HUES64 (cell line): ENCODE measurements around the gene KCTD16. TPM values are rescaled to one million over a fixed set of nuclear protein-coding genes. Genes with fewer than 3 reads are reported as not detected.
A peak's percentile ranks its signal among the peaks of the same experiment; 100 is the strongest.

Experiments used
- H3K27ac ChIP-seq: 2 replicates; pipeline ENCODE4 v1.7.0; 2013; ENCODE audit warnings: low read depth, low read length, inconsistent platforms
- H3K27me3 ChIP-seq: 2 replicates; pipeline ENCODE4 v1.6.1; 2013; ENCODE audit warnings: mild to moderate bottlenecking, low read length; ENCODE audit not compliant: insufficient read depth
- H3K36me3 ChIP-seq: 2 replicates; pipeline ENCODE4 v1.6.1; 2013; ENCODE audit warnings: mild to moderate bottlenecking, low read length; ENCODE audit not compliant: insufficient read depth
- H3K4me1 ChIP-seq: 2 replicates; pipeline ENCODE4 v1.6.1; 2013; ENCODE audit warnings: mild to moderate bottlenecking, low read length, moderate library complexity; ENCODE audit not compliant: insufficient read depth
- H3K4me3 ChIP-seq: 2 replicates; pipeline ENCODE4 v1.5.1; 2013; ENCODE audit warnings: mild to moderate bottlenecking, low read length, moderate library complexity
- H3K9ac ChIP-seq: 2 replicates; pipeline ENCODE4 v1.6.1; 2013; ENCODE audit warnings: mild to moderate bottlenecking, low read depth, low read length
- H3K9me3 ChIP-seq: 2 replicates; pipeline ENCODE4 v1.6.1; 2013; ENCODE audit warnings: low read depth, low read length; ENCODE audit not compliant: insufficient read depth
- WGBS: fragments of 150-250, 120-280 bp; methylation state at CpG from one replicate; pipeline ENCODE4 v1.1.7; 2013; ENCODE audit warnings: missing lambda C conversion rate; 5-methylcytosine and 5-hydroxymethylcytosine counted together
- polyA plus RNA-seq, 2 experiments: library from polyadenylated mRNA; stranded (reverse); fragments of 50-300 nt; gene quantifications; one replicate each; pipeline ENCODE4 v1.2.3, GENCODE V29; 2013

Gene KCTD16
- 0.25 TPM for polyA plus RNA-seq (2013, experiment 1 of 2)
- polyA plus RNA-seq (2013, experiment 2 of 2): 0.57 TPM

- Histone ChIP-seq H3K27me3 (no peaks in the 10 kb centered on the region), H3K36me3 (peaks cover 35% of the 10 kb centered on the region), H3K9me3 (no peaks in the 10 kb centered on the region), H3K9ac (peak within 1 kb of the TSS; percentile 80), H3K4me3 (peak within 1 kb of the TSS; percentile 78), H3K4me1 (peaks cover 5% of the 10 kb centered on the region; the same call in 1 of the 2 replicates), H3K27ac (peak within 1 kb of the TSS; percentile 69; the same call in 1 of the 2 replicates)
- WGBS: 1% methylated on average over 36 of the region's 39 CpGs
Measured at GRCh38 chr5:144170276-144171024, at the start of gene KCTD16, which contains the start of gene YIPF5. Gene KCTD16, plus strand, starts transcription at chr5:144170873. Gene YIPF5, minus strand, starts transcription at chr5:144170659. Its CDS starts 704 bp downstream, at chr5:144169955.

- Histone ChIP-seq H3K9ac (no peak overlapping the region), H3K27me3 (no peaks in the 10 kb centered on the region), H3K36me3 (no peaks in the 10 kb centered on the region), H3K9me3 (no peaks in the 10 kb centered on the region), H3K27ac (no peak overlapping the region), H3K4me3 (no peak overlapping the region), H3K4me1 (peaks cover 10% of the 10 kb centered on the region)
- 95% methylated on average over 1 of the region's 1 CpG for WGBS
Measured at GRCh38 chr5:144121577-144121976, 49.1 kb upstream of the KCTD16 start.

GRCh38 chr5:144122081-144122480 is 48.6 kb upstream of the KCTD16 start:
- Histone ChIP-seq H3K27ac (no peak overlapping the region), H3K9ac (no peak overlapping the region), H3K36me3 (no peaks in the 10 kb centered on the region), H3K4me1 (peaks cover 10% of the 10 kb centered on the region), H3K4me3 (no peak overlapping the region), H3K9me3 (no peaks in the 10 kb centered on the region), H3K27me3 (no peaks in the 10 kb centered on the region)
- WGBS: 93% methylated on average over 2 of the region's 2 CpGs

- H3K27ac ChIP-seq: no peak overlapping the region
- 89% methylated on average over 3 of the region's 3 CpGs for WGBS
- H3K4me1 ChIP-seq: peaks cover 10% of the 10 kb centered on the region
- no peaks in the 10 kb centered on the region for H3K36me3 ChIP-seq
- H3K9ac ChIP-seq: no peak overlapping the region
- H3K27me3 ChIP-seq: no peaks in the 10 kb centered on the region
- H3K4me3 ChIP-seq: no peak overlapping the region
- H3K9me3 ChIP-seq: no peaks in the 10 kb centered on the region
Measured at GRCh38 chr5:144122641-144123040, 48.0 kb upstream of the KCTD16 start.

- peaks cover 10% of the 10 kb centered on the region for H3K4me1 ChIP-seq
- H3K9me3 ChIP-seq: no peaks in the 10 kb centered on the region
- no peak overlapping the region for H3K27ac ChIP-seq
- 59% methylated on average over 4 of the region's 4 CpGs for WGBS
- no peak overlapping the region for H3K9ac ChIP-seq
- no peaks in the 10 kb centered on the region for H3K36me3 ChIP-seq
- no peak overlapping the region for H3K4me3 ChIP-seq
- no peaks in the 10 kb centered on the region for H3K27me3 ChIP-seq
Measured at GRCh38 chr5:144125163-144125726, 45.4 kb upstream of the KCTD16 start.

GRCh38 chr5:144126707-144127106 is 44.0 kb upstream of the KCTD16 start:
- Histone ChIP-seq H3K9ac (no peak overlapping the region), H3K4me1 (peaks cover 10% of the 10 kb centered on the region), H3K27me3 (no peaks in the 10 kb centered on the region), H3K4me3 (no peak overlapping the region), H3K27ac (no peak overlapping the region), H3K9me3 (no peaks in the 10 kb centered on the region), H3K36me3 (no peaks in the 10 kb centered on the region)
- WGBS: 96% methylated on average over 4 of the region's 4 CpGs

GRCh38 chr5:144128844-144129243 is 41.8 kb upstream of the KCTD16 start:
- WGBS: 93% methylated on average over 4 of the region's 4 CpGs
- Histone ChIP-seq H3K36me3 (no peaks in the 10 kb centered on the region), H3K27ac (no peak overlapping the region), H3K4me3 (no peak overlapping the region), H3K9me3 (no peaks in the 10 kb centered on the region), H3K4me1 (peaks cover 10% of the 10 kb centered on the region), H3K9ac (no peak overlapping the region), H3K27me3 (no peaks in the 10 kb centered on the region)

GRCh38 chr5:144130306-144130705 is 40.4 kb upstream of the KCTD16 start:
- Histone ChIP-seq H3K36me3 (no peaks in the 10 kb centered on the region), H3K27ac (no peak overlapping the region), H3K9me3 (no peaks in the 10 kb centered on the region), H3K4me1 (peaks cover 4% of the 10 kb centered on the region), H3K4me3 (no peak overlapping the region), H3K9ac (no peak overlapping the region), H3K27me3 (no peaks in the 10 kb centered on the region)
- 94% methylated on average over 3 of the region's 4 CpGs for WGBS

- Histone ChIP-seq H3K4me1 (no peaks in the 10 kb centered on the region), H3K27ac (no peak overlapping the region), H3K4me3 (no peak overlapping the region), H3K36me3 (no peaks in the 10 kb centered on the region), H3K27me3 (no peaks in the 10 kb centered on the region), H3K9ac (no peak overlapping the region), H3K9me3 (no peaks in the 10 kb centered on the region)
- WGBS: 97% methylated on average over 2 of the region's 4 CpGs
Measured at GRCh38 chr5:144131261-144131660, 39.4 kb upstream of the KCTD16 start.

- H3K9ac ChIP-seq: no peak overlapping the region
- H3K4me1 ChIP-seq: no peaks in the 10 kb centered on the region
- H3K36me3 ChIP-seq: no peaks in the 10 kb centered on the region
- no peak overlapping the region for H3K4me3 ChIP-seq
- 97% methylated on average over 3 of the region's 4 CpGs for WGBS
- H3K27ac ChIP-seq: no peak overlapping the region
- no peaks in the 10 kb centered on the region for H3K27me3 ChIP-seq
- H3K9me3 ChIP-seq: no peaks in the 10 kb centered on the region
Measured at GRCh38 chr5:144133050-144133633, 37.5 kb upstream of the KCTD16 start.

GRCh38 chr5:144134194-144134826 is 36.4 kb upstream of the KCTD16 start:
- Histone ChIP-seq H3K4me3 (no peak overlapping the region), H3K9ac (no peak overlapping the region), H3K9me3 (no peaks in the 10 kb centered on the region), H3K36me3 (no peaks in the 10 kb centered on the region), H3K27me3 (no peaks in the 10 kb centered on the region), H3K27ac (no peak overlapping the region), H3K4me1 (no peaks in the 10 kb centered on the region)
- WGBS: 100% methylated on average over 2 of the region's 2 CpGs
